ENCODE data around the gene CDH23. TPM values are rescaled to one million over a fixed set of nuclear protein-coding genes. Genes with fewer than 3 reads are reported as not detected.

The CDH23 gene
- total and polyA plus RNA-seq, 7 donors = 1.00 to 3.8 (median 1.9) TPM

DNA sequence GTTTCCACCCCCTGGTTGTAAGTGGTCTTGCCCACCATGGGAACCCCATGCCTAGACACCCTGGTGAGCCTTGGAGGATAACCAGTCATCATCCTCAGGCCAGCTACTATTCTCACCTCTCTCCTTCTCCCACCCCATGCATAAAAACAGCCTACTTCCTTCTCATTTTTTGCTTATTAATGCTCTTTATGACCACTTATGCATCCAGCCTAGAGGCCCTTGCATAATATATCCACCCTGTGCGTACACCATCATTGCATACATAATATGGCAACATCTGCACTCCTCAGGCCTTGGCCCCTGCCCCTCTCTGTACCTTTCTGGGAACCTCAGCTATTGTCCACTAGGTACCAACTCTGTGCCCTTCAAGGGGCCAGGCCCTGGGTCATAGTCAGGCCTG lies 91.0 kb downstream of the CDH23 start:
- TF ChIP-seq, protein P1, sequence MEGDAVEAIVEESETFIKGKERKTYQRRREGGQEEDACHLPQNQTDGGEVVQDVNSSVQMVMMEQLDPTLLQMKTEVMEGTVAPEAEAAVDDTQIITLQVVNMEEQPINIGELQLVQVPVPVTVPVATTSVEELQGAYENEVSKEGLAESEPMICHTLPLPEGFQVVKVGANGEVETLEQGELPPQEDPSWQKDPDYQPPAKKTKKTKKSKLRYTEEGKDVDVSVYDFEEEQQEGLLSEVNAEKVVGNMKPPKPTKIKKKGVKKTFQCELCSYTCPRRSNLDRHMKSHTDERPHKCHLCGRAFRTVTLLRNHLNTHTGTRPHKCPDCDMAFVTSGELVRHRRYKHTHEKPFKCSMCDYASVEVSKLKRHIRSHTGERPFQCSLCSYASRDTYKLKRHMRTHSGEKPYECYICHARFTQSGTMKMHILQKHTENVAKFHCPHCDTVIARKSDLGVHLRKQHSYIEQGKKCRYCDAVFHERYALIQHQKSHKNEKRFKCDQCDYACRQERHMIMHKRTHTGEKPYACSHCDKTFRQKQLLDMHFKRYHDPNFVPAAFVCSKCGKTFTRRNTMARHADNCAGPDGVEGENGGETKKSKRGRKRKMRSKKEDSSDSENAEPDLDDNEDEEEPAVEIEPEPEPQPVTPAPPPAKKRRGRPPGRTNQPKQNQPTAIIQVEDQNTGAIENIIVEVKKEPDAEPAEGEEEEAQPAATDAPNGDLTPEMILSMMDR (IDR thresholded peaks at IDR 0.05) = no peak
- intact Hi-C loops (cut with DNase I) = no loop called here
- no peak overlapping the region for H3K4me3 ChIP-seq
- no peaks in the 10 kb centered on the region for H3K4me1 ChIP-seq
- 98 to 100% (median 100%) methylated on average over 1 of the region's 1 CpG for WGBS, 3 donors
- no peak for DNase-seq
- no peaks in the 10 kb centered on the region for H3K27me3 ChIP-seq (ENCODE audit: insufficient read depth in 3 of 3, low read length in 2 of 3)
- H3K36me3 ChIP-seq (ENCODE audit: insufficient read depth in 1 of 2, low read depth in 1 of 2) = no peaks in the 10 kb centered on the region
- ATAC-seq = no peak
- peaks cover 10% of the 10 kb centered on the region for H3K9me3 ChIP-seq
- H3K27ac ChIP-seq = no peak overlapping the region

- intact Hi-C loops (cut with DNase I) = no loop called here
- H3K4me3 ChIP-seq = no peak overlapping the region
Observed at GRCh38 chr10:71489077-71489476, 92.4 kb downstream of the CDH23 start.

DNA sequence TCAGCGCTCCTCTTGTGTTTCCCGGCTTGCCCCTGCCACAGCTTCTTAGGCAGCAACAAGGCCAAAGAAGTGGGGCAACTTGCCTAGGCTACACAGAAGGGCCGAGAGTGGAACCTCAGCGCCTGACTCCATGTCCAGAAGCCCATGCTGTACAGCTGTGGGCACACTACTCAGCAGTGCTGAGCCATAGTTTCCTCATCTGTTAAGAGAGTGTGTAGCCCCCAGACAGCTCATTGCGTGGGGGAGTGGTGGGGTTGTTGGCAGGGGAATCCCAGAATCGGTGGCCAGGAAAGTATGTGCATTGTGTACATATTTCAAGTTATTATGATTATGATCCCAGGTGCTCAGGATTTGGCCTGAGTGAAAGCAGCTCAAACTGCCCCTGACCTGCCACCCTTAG lies 96.2 kb downstream of the CDH23 start:
- DNase-seq (no peak), ATAC-seq (no peak)
- peaks cover 10% of the 10 kb centered on the region for H3K9me3 ChIP-seq
- intact Hi-C loops (cut with DNase I) = no loop called here
- no peaks in the 10 kb centered on the region for H3K36me3 ChIP-seq (ENCODE audit: insufficient read depth in 1 of 2, low read depth in 1 of 2)
- no peaks in the 10 kb centered on the region for H3K4me1 ChIP-seq
- no peak overlapping the region for H3K27ac ChIP-seq
- 72 to 88% (median 84%) methylated on average over 6 of the region's 6 CpGs for whole genome bisulfite sequencing, 3 donors
- H3K4me3 ChIP-seq = no peak overlapping the region
- H3K27me3 ChIP-seq (ENCODE audit: insufficient read depth in 3 of 3, low read length in 2 of 3) = no peaks in the 10 kb centered on the region
- TF ChIP-seq, protein P1 (IDR thresholded peaks at IDR 0.05) = no peak

More at GRCh38 chr10:71489077-71489476, 92.4 kb downstream of the CDH23 start:
- H3K9me3 ChIP-seq = peaks cover 10% of the 10 kb centered on the region
- WGBS, 3 donors = 95 to 98% (median 97%) methylated on average over 2 of the region's 2 CpGs
- TF ChIP-seq, protein P1 (IDR thresholded peaks at IDR 0.05) = no peak
- H3K4me1 ChIP-seq = no peaks in the 10 kb centered on the region
- DNase-seq (no peak), ATAC-seq (no peak)
- H3K27ac ChIP-seq = no peak overlapping the region
- H3K36me3 ChIP-seq (ENCODE audit: insufficient read depth in 1 of 2, low read depth in 1 of 2) = no peaks in the 10 kb centered on the region
- no peaks in the 10 kb centered on the region for H3K27me3 ChIP-seq (ENCODE audit: insufficient read depth in 3 of 3, low read length in 2 of 3)

GRCh38 chr10:71493741-71494140 lies 97.0 kb downstream of the CDH23 start:
- TF ChIP-seq, protein P1 (IDR thresholded peaks at IDR 0.05) = no peak
- Histone ChIP-seq H3K27ac (no peak overlapping the region), H3K4me3 (no peak overlapping the region), H3K9me3 (peaks cover 5% of the 10 kb centered on the region), H3K27me3 (ENCODE audit: insufficient read depth in 3 of 3, low read length in 2 of 3) (no peaks in the 10 kb centered on the region), H3K36me3 (ENCODE audit: insufficient read depth in 1 of 2, low read depth in 1 of 2) (no peaks in the 10 kb centered on the region), H3K4me1 (no peaks in the 10 kb centered on the region)
- ATAC-seq (no peak), DNase-seq (no peak)
- 84 to 90% (median 88%) methylated on average over 6 of the region's 6 CpGs for WGBS, 3 donors
- intact Hi-C loops (cut with DNase I) = no loop called here

GRCh38 chr10:71494476-71494875 lies 97.8 kb downstream of the CDH23 start:
- WGBS, 3 donors = 95 to 97% (median 97%) methylated on average over 8 of the region's 8 CpGs
- ATAC-seq (no peak), DNase-seq (no peak)
- intact Hi-C loops (cut with DNase I) = no loop called here
- Histone ChIP-seq H3K36me3 (ENCODE audit: insufficient read depth in 1 of 2, low read depth in 1 of 2) (no peaks in the 10 kb centered on the region), H3K4me1 (no peaks in the 10 kb centered on the region), H3K27ac (no peak overlapping the region), H3K9me3 (no peaks in the 10 kb centered on the region), H3K27me3 (ENCODE audit: insufficient read depth in 3 of 3, low read length in 2 of 3) (no peaks in the 10 kb centered on the region), H3K4me3 (no peak overlapping the region)
- TF ChIP-seq, protein P1 (IDR thresholded peaks at IDR 0.05) = no peak

Measured in psoas muscle (tissue), 8 donors.